Kidney capillary endothelial cell (primary cell): ENCODE results near the gene ABI3.

Source experiments
- DNase-seq: peaks from one replicate; pipeline ENCODE4 v3.0.0-alpha.2; 2018; ENCODE audit warnings: low spot score

Gene ABI3

GRCh38 chr17:49225554-49226236 lies 15.2 kb downstream of the ABI3 start:
- no peak for DNase-seq

DNA sequence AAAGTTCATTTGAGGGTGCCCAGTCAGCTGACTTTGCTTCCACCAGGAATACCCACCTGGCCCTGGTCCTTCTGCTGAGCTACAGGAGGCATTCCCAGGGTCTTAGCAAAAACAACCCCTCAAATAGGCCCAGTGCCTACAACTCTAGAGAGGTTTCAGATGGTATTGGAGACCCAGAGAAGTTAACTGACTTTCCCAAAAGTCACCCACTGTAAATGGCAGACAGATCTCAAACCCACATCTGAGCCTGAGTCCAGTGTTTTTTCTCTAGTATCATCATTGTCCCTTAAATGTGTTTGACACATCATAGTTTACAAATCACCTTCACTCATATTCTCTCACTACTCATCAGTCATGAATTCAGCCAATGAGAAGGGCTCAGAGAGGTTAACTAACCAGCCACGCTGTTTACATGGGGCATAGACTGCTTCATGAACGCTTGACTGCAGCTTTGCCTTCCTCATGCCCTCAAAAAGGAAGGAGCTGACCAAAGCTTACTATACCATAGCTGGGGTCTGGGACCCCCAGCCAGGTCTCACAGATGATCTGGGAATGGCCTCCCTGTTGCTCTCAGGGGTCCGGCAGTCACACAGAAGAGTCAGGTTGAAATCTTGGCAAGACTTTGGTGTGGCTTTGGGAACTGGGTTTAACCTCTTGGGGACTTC lies 16.4 kb downstream of the ABI3 start:
- DNase-seq: no peak

GRCh38 chr17:49227436-49228261 lies 17.1 kb downstream of the ABI3 start:
- DNase-seq: peak; percentile 63

DNA sequence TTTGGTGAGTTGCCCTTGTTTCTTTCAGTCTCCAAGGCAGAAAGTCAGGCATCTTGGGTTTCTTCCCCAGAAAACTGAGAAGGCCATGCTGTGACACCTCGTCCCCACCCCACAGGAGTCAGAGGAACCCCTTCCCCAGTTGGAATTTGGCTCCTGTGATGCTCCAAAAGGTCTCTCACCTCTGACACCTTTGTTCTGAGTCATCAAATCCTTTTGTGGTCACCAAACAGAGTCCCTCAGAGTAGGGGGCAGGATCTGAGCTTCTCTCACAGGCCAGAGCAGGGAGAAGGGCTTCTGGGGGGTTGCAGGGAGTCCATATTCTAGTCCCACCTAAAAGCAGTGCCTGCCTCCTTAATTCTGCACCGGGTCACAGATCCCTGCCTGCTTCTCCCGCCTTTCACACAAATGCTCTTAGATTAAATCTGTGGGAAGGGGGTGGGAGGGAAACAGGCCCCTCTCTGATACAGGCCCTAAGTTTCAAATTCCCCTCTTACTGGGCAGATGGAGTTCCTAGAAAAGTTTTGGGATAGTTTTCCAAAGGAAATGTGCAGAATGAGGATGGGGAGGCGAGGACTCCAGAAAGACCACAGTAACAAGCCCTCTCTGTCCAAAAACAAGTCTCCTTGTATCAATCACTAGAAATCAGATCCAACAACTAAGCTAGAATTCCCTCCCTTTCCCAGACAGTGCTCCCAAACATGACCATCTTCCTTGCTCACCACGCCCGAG lies 18.7 kb downstream of the ABI3 start:
- DNase-seq: no peak

GRCh38 chr17:49229805-49230600 lies 19.5 kb downstream of the ABI3 start:
- DNase-seq: no peak

DNA sequence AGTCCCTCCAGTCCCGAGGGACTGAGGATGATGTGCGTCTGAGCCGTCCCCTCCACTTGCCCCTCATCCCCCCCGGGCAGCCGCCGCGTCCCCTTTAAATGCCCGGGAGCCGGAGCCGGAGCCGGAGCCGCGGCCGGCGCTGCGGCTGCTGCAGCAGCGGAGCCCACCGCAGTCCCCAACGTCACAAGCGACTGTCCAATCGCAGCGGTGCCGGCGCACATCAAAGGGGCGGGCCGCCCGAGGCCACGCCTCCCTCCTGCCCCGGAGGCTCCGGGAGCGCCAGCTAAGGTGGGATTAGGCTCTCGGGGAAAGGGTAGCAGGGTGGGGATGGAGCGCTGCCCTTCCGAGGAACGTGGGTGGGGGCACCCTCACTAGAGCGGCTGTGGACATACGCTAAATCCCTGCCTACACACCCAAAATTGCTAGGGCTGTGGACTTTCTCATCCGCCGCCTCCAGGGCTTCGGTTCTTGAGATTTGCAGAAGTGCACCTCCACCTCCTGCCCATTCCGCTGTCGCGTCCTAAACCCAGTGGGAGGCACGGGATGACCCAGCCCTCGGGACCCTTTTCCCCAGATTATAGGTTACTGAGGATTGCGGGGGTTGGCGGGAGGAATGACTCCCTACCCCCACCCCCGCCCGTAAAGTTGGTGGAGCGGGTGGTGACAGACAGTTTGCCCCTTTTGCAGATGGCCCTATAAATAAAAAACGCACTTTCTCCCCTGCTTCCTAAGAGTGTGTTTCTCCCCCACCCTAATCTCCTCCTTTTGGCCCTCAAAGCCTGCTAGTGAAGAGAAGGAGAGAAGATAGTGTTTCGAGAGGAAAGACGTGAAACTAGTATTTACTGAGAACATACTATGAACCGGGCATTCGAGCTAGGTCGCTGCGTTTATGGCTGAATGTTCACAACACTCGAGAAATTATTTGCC lies 20.4 kb downstream of the ABI3 start, which contains the start of gene PHOSPHO1:
PHOSPHO1 (minus strand) TSS at position 152 of the 927 bp plus-strand sequence. CDS start 4,096 bp downstream, outside the sequence.
- DNase-seq: peak; percentile 80

DNA sequence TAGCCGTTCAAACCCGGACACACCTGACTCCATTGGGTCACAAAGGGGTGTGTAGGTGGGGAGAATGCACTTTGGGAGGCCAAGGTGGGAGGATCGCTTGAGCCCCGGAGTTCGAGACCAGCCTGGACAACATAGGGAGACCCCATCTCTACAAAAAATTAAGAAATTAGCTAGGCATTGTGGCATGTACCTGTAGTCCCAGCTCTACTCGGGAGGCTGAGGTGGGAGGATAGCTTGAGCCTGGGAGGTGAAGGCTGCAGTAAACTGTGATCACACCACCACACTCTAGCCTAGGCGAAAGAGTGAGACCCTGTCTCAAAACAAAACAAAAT lies 21.0 kb downstream of the ABI3 start:
- DNase-seq: no peak

GRCh38 chr17:49234509-49235080 lies 24.1 kb downstream of the ABI3 start:
- DNase-seq: no peak

GRCh38 chr17:49235896-49236295 lies 25.4 kb downstream of the ABI3 start:
- no peak for DNase-seq

DNA sequence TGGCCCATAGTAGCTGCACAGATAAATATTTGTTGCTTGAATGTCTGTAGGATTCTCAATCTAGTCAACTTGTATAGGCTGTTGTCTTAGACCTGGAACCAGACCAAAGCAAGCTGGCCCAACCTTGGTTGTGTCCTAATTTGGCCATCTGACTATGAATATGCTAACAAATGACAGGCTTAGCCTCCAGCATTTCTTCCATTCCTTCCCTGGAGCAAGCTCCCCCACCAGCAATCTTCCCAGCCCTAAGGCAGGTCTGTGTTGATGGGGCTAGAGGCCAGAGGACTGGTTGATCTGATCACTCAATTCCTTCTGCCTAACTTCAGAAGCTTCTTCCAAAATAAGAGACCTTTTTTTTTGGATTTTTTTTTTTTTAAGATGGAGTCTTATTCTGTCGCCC lies 29.5 kb downstream of the ABI3 start:
- no peak for DNase-seq

GRCh38 chr17:49240619-49241018 lies 30.1 kb downstream of the ABI3 start:
- DNase-seq: no peak

DNA sequence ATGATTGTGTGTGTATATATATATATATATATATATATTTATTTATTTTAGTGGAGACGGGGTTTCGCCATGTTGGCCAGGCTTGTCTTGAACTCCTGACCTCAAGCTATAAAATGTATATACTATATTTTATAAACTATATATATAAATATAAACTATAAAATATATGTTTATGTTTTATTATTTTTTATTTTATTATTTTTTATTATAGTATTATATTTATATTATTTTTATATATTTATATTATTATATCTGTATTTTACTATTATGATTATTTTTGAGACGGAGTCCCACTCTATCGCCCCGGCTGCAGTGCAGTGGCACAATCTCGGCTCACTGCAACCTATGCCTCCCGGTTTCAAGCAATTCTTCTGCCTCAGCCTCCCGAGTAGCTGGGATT lies 30.5 kb downstream of the ABI3 start:
- DNase-seq: no peak

- DNase-seq: no peak
Measured at GRCh38 chr17:49241692-49242397, 31.3 kb downstream of the ABI3 start.

- no peak for DNase-seq
Measured at GRCh38 chr17:49242813-49243212, 32.3 kb downstream of the ABI3 start.

GRCh38 chr17:49244839-49245238 lies 34.3 kb downstream of the ABI3 start:
- no peak for DNase-seq

DNA sequence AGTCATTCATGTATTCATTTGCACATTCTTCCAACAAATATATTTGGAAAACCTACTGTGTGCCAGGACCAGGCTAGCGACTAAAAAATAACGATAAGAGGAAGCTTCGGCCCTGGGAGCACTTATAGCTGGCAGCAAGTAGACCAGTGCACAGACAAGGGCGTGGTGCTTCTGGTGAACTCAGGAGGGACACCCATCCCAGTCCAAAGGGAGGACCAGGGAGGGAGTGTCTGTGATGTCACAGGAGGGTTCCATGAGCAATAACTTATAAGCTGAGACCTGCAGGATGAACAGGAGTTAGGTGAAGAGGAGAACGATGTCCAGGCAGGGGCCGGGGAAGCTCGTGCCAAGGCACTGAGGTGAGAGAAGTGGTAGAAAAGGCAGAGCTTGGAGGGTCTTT lies 37.4 kb downstream of the ABI3 start:
- DNase-seq: no peak

DNA sequence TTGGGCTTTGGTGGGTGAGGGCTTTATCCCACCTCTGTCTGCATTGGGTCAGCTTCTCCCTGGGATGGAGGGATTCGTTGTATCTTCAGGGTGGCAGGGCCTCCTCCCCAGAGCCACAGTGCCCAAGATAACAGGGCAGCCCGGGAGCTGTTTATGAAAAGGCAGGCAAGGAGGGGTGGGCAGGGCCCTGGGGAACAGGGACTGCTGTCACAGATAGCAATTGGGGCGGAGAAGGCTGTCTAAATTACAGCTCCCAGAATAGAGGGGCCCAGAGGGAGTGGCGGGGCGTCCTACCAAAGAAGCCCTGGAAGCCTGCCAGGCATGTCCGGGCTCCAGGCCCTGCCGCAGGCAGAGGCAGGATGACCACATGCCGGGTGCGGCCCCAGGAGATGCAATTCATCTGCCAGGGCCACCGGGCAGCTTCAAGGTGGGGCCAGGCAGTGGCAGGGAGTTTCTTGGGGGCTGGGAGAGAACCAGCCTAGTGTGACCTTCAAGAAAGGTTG lies 38.8 kb downstream of the ABI3 start:
- DNase-seq: no peak

- DNase-seq: no peak
Measured at GRCh38 chr17:49249890-49250522, 39.5 kb downstream of the ABI3 start.
